M059J (cell line): ENCODE data around the gene RBFOX2. TPM values are rescaled to one million over a fixed set of nuclear protein-coding genes. Genes with fewer than 3 reads are reported as not detected.

ENCODE experiments used
- DNase-seq: peaks from one replicate; pipeline ENCODE4 v3.0.0-alpha.2; 2012; ENCODE audit warnings: low read depth
- total RNA-seq: library from RNA; depleted of rRNA; stranded (reverse); fragments of >200 nt; shearing (Covaris generic); gene quantifications from 2 replicates; pipeline ENCODE4 v1.2.3, GENCODE V29; 2014

Gene RBFOX2
- total RNA-seq, 1 experiment from 2014 or later, result 78.5 TPM

- DNase-seq, result no peak
Observed at GRCh38 chr22:35973388-35973787, 55.2 kb downstream of the RBFOX2 start.

- DNase-seq, result peak; percentile 5
Observed at GRCh38 chr22:35972559-35972958, 56.1 kb downstream of the RBFOX2 start.

GRCh38 chr22:35971456-35972119, 57.0 kb downstream of the RBFOX2 start:
- DNase-seq, result peak; percentile 53

GRCh38 chr22:35970616-35971455, 57.8 kb downstream of the RBFOX2 start:
- DNase-seq, result no peak

GRCh38 chr22:35967046-35967397, 61.6 kb downstream of the RBFOX2 start:
- no peak for DNase-seq

- peak; percentile 43 for DNase-seq
Observed at GRCh38 chr22:35966314-35967045, 62.1 kb downstream of the RBFOX2 start.

GRCh38 chr22:35963237-35963810, 65.3 kb downstream of the RBFOX2 start:
- DNase-seq, result no peak

GRCh38 chr22:35961480-35962295, 66.9 kb downstream of the RBFOX2 start:
- peak; percentile 72 for DNase-seq

- DNase-seq, result no peak
Observed at GRCh38 chr22:35960854-35961253, 67.8 kb downstream of the RBFOX2 start.

- no peak for DNase-seq
Observed at GRCh38 chr22:35959121-35959800, 69.4 kb downstream of the RBFOX2 start.

- DNase-seq, result no peak
Observed at GRCh38 chr22:35958334-35958733, 70.3 kb downstream of the RBFOX2 start.

GRCh38 chr22:35957589-35957988, 71.0 kb downstream of the RBFOX2 start:
- no peak for DNase-seq

- DNase-seq, result no peak
Observed at GRCh38 chr22:35956850-35957249, 71.8 kb downstream of the RBFOX2 start.

- no peak for DNase-seq
Observed at GRCh38 chr22:35955546-35955945, 73.1 kb downstream of the RBFOX2 start.

GRCh38 chr22:35952576-35952975, 76.0 kb downstream of the RBFOX2 start:
- no peak for DNase-seq

- no peak for DNase-seq
Observed at GRCh38 chr22:35950262-35950661, 78.4 kb downstream of the RBFOX2 start.

GRCh38 chr22:35949243-35949642, 79.4 kb downstream of the RBFOX2 start:
- DNase-seq, result no peak

GRCh38 chr22:35947794-35948425, 80.7 kb downstream of the RBFOX2 start:
- peak; percentile 8 for DNase-seq

- no peak for DNase-seq
Observed at GRCh38 chr22:35944458-35944857, 84.2 kb downstream of the RBFOX2 start.

- DNase-seq, result no peak
Observed at GRCh38 chr22:35940166-35940565, 88.5 kb downstream of the RBFOX2 start.
